ENCODE data around the gene RANBP9.

RANBP9 gene

DNA sequence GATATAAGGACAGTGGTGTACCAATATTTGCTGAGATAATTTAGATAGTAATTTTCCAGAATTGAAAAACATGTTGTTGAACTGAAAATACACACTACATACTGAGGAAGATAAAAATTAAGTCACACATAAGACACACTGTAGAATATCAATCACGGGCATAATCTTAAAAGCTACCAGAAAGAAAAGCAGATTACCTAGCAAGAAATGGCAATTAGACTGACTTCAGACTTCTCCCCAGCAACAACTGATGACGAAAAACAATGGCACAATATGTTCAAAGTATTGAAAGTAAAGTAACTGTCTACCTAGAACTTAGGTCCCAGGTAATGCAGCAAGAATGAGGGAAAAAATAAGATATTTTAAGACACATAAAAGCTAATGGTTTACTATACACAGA lies 50.0 kb downstream of the RANBP9 start:
- H4K20me1 ChIP-seq (ENCODE audit: control insufficient read depth, insufficient read depth, low read depth, low read length) = peaks cover 5% of the 10 kb centered on the region; the same call in 1 of the 2 replicates
- H3K9me2 ChIP-seq (replicated peaks; ENCODE audit: control insufficient read depth, low read length) = no peaks in the 10 kb centered on the region

DNA sequence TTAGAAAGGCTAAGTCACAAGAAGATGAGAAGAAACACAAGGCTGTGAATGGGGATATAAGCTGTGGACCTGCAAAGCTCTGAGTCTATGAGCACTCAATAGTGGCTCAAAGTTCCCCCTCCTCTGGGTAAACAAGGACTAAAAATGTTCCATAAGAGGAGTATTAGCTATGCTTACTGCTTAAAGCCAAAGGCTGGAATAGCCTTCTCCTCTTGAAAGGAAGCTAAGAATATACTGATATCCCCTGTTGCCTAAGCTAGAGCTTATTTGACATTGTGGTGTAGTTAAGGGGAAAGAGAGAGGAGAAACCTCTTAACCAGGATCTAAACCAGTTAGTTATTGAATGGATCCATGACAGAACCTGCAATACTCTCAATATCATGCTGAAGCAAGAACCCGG lies 50.7 kb downstream of the RANBP9 start:
- Histone ChIP-seq H3K27ac (ENCODE audit: low read depth, low read length) (no peak overlapping the region), H3K4me1 (ENCODE audit: control insufficient read depth, low read length) (peaks cover 36% of the 10 kb centered on the region), H3F3A (ENCODE audit: control insufficient read depth, insufficient read depth) (no peaks in the 10 kb centered on the region), H3K9me3 (ENCODE audit: control insufficient read depth, insufficient read depth, low read length) (no peaks in the 10 kb centered on the region), H3K4me2 (ENCODE audit: low read length) (no peak overlapping the region), H3K9me2 (replicated peaks; ENCODE audit: control insufficient read depth, low read length) (no peaks in the 10 kb centered on the region), H4K20me1 (ENCODE audit: control insufficient read depth, insufficient read depth, low read depth, low read length) (peaks cover 5% of the 10 kb centered on the region; the same call in 1 of the 2 replicates), H3K36me3 (ENCODE audit: control insufficient read depth, low read length) (peaks cover 9% of the 10 kb centered on the region; the same call in 1 of the 2 replicates), H3K79me2 (ENCODE audit: control insufficient read depth, low read length) (peaks cover 86% of the 10 kb centered on the region), H3K27me3 (ENCODE audit: control insufficient read depth, low read length) (no peaks in the 10 kb centered on the region), H3K4me3 (ENCODE audit: low read length) (no peak overlapping the region)
- TF ChIP-seq EZH2phosphoT487 (IDR thresholded peaks at IDR 0.05; ENCODE audit: borderline replicate concordance, low read length) = no peak
- TF ChIP-seq, protein P1, sequence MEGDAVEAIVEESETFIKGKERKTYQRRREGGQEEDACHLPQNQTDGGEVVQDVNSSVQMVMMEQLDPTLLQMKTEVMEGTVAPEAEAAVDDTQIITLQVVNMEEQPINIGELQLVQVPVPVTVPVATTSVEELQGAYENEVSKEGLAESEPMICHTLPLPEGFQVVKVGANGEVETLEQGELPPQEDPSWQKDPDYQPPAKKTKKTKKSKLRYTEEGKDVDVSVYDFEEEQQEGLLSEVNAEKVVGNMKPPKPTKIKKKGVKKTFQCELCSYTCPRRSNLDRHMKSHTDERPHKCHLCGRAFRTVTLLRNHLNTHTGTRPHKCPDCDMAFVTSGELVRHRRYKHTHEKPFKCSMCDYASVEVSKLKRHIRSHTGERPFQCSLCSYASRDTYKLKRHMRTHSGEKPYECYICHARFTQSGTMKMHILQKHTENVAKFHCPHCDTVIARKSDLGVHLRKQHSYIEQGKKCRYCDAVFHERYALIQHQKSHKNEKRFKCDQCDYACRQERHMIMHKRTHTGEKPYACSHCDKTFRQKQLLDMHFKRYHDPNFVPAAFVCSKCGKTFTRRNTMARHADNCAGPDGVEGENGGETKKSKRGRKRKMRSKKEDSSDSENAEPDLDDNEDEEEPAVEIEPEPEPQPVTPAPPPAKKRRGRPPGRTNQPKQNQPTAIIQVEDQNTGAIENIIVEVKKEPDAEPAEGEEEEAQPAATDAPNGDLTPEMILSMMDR (IDR thresholded peaks at IDR 0.05; ENCODE audit: low read depth, low read length, poor library complexity, severe bottlenecking) = no peak

More for the DNA sequence above, 50.0 kb downstream of the RANBP9 start:
- H3F3A ChIP-seq (ENCODE audit: control insufficient read depth, insufficient read depth) = no peaks in the 10 kb centered on the region
- peaks cover 34% of the 10 kb centered on the region for H3K4me1 ChIP-seq (ENCODE audit: control insufficient read depth, low read length)
- H3K27me3 ChIP-seq (ENCODE audit: control insufficient read depth, low read length) = no peaks in the 10 kb centered on the region
- H3K79me2 ChIP-seq (ENCODE audit: control insufficient read depth, low read length) = peaks cover 91% of the 10 kb centered on the region
- peaks cover 6% of the 10 kb centered on the region; the same call in 1 of the 2 replicates for H3K36me3 ChIP-seq (ENCODE audit: control insufficient read depth, low read length)
- no peak overlapping the region for H3K27ac ChIP-seq (ENCODE audit: low read depth, low read length)
- no peak overlapping the region for H3K4me3 ChIP-seq (ENCODE audit: low read length)
- H3K9me3 ChIP-seq (ENCODE audit: control insufficient read depth, insufficient read depth, low read length) = no peaks in the 10 kb centered on the region
- no peak for TF ChIP-seq EZH2phosphoT487 (IDR thresholded peaks at IDR 0.05; ENCODE audit: borderline replicate concordance, low read length)
- TF ChIP-seq, protein P1 (IDR thresholded peaks at IDR 0.05; ENCODE audit: low read depth, low read length, poor library complexity, severe bottlenecking) = no peak
- H3K4me2 ChIP-seq (ENCODE audit: low read length) = no peak overlapping the region

DNA sequence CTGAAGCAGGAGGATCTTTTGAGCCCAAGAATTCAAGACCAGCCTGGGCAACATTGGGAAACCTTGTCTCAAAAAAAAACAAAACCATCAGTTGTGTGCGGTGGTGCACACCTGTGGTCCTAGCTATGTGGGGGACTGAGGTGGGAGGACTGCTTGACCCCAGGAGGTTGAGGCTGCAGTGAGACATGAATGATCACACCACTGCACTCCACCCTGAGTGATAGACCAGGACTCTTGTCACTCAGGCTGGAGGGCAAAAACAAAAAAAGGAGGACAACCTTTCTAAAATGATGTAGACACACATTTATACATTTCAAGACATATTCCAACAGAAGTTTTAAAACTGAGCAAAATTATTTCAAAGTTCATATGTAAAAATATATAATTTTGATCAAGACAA lies 51.4 kb downstream of the RANBP9 start:
- TF ChIP-seq, protein P1 (IDR thresholded peaks at IDR 0.05; ENCODE audit: low read depth, low read length, poor library complexity, severe bottlenecking) = no peak
- no peak for TF ChIP-seq EZH2phosphoT487 (IDR thresholded peaks at IDR 0.05; ENCODE audit: borderline replicate concordance, low read length)
- peaks cover 33% of the 10 kb centered on the region for H3K4me1 ChIP-seq (ENCODE audit: control insufficient read depth, low read length)
- H3F3A ChIP-seq (ENCODE audit: control insufficient read depth, insufficient read depth) = no peaks in the 10 kb centered on the region
- no peak overlapping the region for H3K4me3 ChIP-seq (ENCODE audit: low read length)
- no peaks in the 10 kb centered on the region for H3K27me3 ChIP-seq (ENCODE audit: control insufficient read depth, low read length)
- no peaks in the 10 kb centered on the region for H3K9me3 ChIP-seq (ENCODE audit: control insufficient read depth, insufficient read depth, low read length)
- peaks cover 11% of the 10 kb centered on the region; the same call in 1 of the 2 replicates for H3K36me3 ChIP-seq (ENCODE audit: control insufficient read depth, low read length)
- H3K27ac ChIP-seq (ENCODE audit: low read depth, low read length) = no peak overlapping the region
- H3K79me2 ChIP-seq (ENCODE audit: control insufficient read depth, low read length) = peaks cover 80% of the 10 kb centered on the region
- no peaks in the 10 kb centered on the region for H3K9me2 ChIP-seq (replicated peaks; ENCODE audit: control insufficient read depth, low read length)
- H3K4me2 ChIP-seq (ENCODE audit: low read length) = no peak overlapping the region
- H4K20me1 ChIP-seq (ENCODE audit: control insufficient read depth, insufficient read depth, low read depth, low read length) = peaks cover 5% of the 10 kb centered on the region; the same call in 1 of the 2 replicates

Measured in DOHH2 (cell line).